Measurements from ENCODE around the gene EIF2B2. TPM values are rescaled to one million over a fixed set of nuclear protein-coding genes. Genes with fewer than 3 reads are reported as not detected.
A peak's percentile ranks its signal among the peaks of the same experiment; 100 is the strongest.

Gene EIF2B2
- total RNA-seq, 1 donor from 2014 or later, result 31.8 TPM

DNA sequence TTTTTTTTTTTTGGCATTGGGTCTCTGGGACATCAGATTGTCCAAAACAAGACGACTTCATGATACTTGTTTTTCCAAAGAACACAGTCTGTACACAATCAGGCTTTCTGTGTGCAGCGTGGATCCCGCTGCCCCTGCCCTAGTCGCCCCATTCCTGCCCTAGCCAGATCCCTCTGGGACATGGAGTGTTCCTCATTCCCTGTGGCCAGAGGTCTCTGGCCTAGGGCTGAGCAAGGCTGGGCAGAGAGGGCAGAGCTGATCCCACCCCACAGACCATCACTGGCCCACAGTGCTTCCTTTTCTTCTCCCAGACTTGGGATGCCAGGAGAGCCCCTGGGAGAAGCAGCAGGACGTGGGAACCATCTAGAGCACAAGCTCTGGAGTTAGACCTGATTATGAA is 20.9 kb upstream of the EIF2B2 start:
- Mint-ChIP-seq H3K27ac (ENCODE audit: unreplicated experiment) (peak overlapping the region; percentile 36), H3K36me3 (ENCODE audit: low read depth, unreplicated experiment) (peaks cover 2% of the 10 kb centered on the region), H3K27me3 (ENCODE audit: unreplicated experiment) (peaks cover 12% of the 10 kb centered on the region), H3K4me3 (ENCODE audit: unreplicated experiment) (no peak overlapping the region), H3K9me3 (ENCODE audit: unreplicated experiment) (no peaks in the 10 kb centered on the region), H3K4me1 (ENCODE audit: unreplicated experiment) (peaks cover 33% of the 10 kb centered on the region)
- TF ChIP-seq, protein P1, sequence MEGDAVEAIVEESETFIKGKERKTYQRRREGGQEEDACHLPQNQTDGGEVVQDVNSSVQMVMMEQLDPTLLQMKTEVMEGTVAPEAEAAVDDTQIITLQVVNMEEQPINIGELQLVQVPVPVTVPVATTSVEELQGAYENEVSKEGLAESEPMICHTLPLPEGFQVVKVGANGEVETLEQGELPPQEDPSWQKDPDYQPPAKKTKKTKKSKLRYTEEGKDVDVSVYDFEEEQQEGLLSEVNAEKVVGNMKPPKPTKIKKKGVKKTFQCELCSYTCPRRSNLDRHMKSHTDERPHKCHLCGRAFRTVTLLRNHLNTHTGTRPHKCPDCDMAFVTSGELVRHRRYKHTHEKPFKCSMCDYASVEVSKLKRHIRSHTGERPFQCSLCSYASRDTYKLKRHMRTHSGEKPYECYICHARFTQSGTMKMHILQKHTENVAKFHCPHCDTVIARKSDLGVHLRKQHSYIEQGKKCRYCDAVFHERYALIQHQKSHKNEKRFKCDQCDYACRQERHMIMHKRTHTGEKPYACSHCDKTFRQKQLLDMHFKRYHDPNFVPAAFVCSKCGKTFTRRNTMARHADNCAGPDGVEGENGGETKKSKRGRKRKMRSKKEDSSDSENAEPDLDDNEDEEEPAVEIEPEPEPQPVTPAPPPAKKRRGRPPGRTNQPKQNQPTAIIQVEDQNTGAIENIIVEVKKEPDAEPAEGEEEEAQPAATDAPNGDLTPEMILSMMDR (IDR thresholded peaks at IDR 0.05; ENCODE audit: unreplicated experiment), result no peak
- DNase-seq (ENCODE audit: low spot score), result no peak

DNA sequence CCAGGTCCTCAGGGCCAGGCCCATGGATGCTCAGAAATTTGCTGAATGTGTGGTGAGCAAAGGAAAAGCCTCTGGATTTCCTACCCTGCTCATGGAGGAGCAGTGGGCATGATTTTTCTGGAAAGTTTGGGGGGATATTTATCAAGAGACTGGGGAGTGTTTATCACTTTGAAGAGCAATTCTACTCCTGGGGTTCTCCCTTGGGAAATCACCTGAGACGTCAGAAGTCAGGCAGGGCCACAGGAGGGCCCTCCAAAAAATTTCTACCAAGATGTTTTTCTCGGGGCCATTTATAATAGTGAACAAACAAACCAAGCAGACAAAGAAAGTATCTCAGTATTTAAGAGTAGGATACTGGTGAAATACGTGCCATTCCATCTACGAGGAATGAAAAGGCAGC is 20.1 kb upstream of the EIF2B2 start:
- peaks cover 14% of the 10 kb centered on the region for H3K27me3 Mint-ChIP-seq (ENCODE audit: unreplicated experiment)
- no peaks in the 10 kb centered on the region for H3K9me3 Mint-ChIP-seq (ENCODE audit: unreplicated experiment)
- peak overlapping the region; percentile 67 for H3K27ac Mint-ChIP-seq (ENCODE audit: unreplicated experiment)
- peaks cover 36% of the 10 kb centered on the region for H3K4me1 Mint-ChIP-seq (ENCODE audit: unreplicated experiment)
- no peak for DNase-seq (ENCODE audit: low spot score)
- TF ChIP-seq, protein P1 (IDR thresholded peaks at IDR 0.05; ENCODE audit: unreplicated experiment), result no peak
- peaks cover 2% of the 10 kb centered on the region for H3K36me3 Mint-ChIP-seq (ENCODE audit: low read depth, unreplicated experiment)
- no peak overlapping the region for H3K4me3 Mint-ChIP-seq (ENCODE audit: unreplicated experiment)

DNA sequence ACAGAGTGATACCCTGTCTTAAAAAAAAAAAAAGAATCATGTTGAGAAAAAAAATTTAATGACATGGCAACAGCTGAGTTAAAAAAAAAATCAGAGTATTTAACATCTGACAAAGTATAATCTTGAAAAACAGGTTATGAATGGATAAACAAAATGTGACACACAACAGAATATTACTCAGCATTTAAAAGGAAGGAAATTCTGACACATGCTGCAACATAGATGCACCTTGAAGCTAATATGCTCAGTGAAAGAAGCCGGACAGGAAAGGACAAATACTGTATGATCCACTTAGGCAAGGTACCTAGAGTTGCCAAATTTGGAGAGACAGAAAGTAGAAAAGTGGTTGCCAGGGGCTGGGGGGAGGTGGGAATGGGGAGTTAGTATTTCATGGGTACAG is 19.4 kb upstream of the EIF2B2 start:
- TF ChIP-seq, protein P1 (IDR thresholded peaks at IDR 0.05; ENCODE audit: unreplicated experiment), result no peak
- DNase-seq (ENCODE audit: low spot score), result no peak
- no peaks in the 10 kb centered on the region for H3K9me3 Mint-ChIP-seq (ENCODE audit: unreplicated experiment)
- H3K36me3 Mint-ChIP-seq (ENCODE audit: low read depth, unreplicated experiment), result peaks cover 2% of the 10 kb centered on the region
- H3K27me3 Mint-ChIP-seq (ENCODE audit: unreplicated experiment), result peaks cover 15% of the 10 kb centered on the region
- no peak overlapping the region for H3K4me3 Mint-ChIP-seq (ENCODE audit: unreplicated experiment)
- H3K4me1 Mint-ChIP-seq (ENCODE audit: unreplicated experiment), result peaks cover 42% of the 10 kb centered on the region
- no peak overlapping the region for H3K27ac Mint-ChIP-seq (ENCODE audit: unreplicated experiment)

DNA sequence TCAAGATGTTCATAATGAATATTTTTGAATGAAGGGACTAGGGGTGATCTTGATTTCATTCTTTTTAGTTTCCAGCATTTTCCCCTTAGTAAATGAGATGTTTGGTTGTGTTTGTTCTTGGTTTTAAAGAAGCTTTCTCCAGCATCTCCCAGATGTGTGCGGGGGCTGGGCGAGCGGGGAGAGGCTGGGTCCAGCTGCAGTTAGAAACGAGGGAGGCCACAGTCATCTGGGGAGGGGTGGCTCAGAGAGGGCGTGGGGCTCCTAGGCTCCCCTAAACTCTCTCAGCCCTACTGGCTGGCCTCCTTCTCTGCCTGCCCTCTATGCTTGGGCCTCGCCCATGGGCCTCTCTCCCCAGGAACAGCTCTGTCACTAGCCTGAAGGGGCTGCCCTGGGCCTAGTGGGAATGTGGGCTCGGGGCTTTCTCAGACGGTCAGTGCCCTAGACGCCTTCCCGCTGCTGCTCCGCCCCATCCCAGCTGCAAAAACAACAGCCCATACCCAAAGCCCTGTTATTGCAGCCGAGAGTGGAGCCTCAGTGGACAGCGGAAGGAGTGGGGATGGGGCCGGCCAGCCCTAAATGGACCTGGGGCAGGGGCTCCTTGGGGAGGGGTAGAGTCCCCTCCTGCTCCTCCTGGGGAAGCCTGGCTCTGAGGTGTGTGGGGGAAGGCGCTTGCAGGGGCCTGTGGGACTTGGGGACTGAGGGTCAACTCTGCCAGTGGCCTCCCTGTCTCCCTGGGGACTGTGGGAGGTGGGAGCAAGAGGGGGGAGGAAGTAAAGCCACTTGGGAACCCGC is 18.3 kb upstream of the EIF2B2 start:
- Mint-ChIP-seq H3K36me3 (ENCODE audit: low read depth, unreplicated experiment) (no peaks in the 10 kb centered on the region), H3K4me1 (ENCODE audit: unreplicated experiment) (peaks cover 44% of the 10 kb centered on the region), H3K4me3 (ENCODE audit: unreplicated experiment) (peak overlapping the region; percentile 40), H3K27ac (ENCODE audit: unreplicated experiment) (no peak overlapping the region), H3K9me3 (ENCODE audit: unreplicated experiment) (no peaks in the 10 kb centered on the region), H3K27me3 (ENCODE audit: unreplicated experiment) (peaks cover 12% of the 10 kb centered on the region)
- DNase-seq (ENCODE audit: low spot score), result no peak
- TF ChIP-seq, protein P1 (IDR thresholded peaks at IDR 0.05; ENCODE audit: unreplicated experiment), result no peak

DNA sequence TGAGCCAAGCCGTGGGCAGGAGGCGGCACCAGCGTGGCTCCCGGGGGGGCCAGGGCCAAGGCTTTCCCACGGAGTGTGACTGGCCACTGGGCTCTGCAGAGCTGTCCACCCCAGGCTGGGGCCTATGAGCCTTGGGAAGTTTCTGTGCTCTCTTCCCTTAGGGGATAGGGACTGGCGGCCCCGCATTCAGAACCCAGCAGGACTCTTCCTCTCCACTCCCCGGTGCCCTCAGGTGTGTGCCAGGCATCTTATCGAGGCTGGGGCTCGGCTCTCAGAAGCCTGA is 17.8 kb upstream of the EIF2B2 start:
- no peaks in the 10 kb centered on the region for H3K36me3 Mint-ChIP-seq (ENCODE audit: low read depth, unreplicated experiment)
- no peak for DNase-seq (ENCODE audit: low spot score)
- H3K4me3 Mint-ChIP-seq (ENCODE audit: unreplicated experiment), result no peak overlapping the region
- H3K9me3 Mint-ChIP-seq (ENCODE audit: unreplicated experiment), result no peaks in the 10 kb centered on the region
- H3K27ac Mint-ChIP-seq (ENCODE audit: unreplicated experiment), result no peak overlapping the region
- TF ChIP-seq, protein P1 (IDR thresholded peaks at IDR 0.05; ENCODE audit: unreplicated experiment), result no peak
- peaks cover 40% of the 10 kb centered on the region for H3K4me1 Mint-ChIP-seq (ENCODE audit: unreplicated experiment)
- H3K27me3 Mint-ChIP-seq (ENCODE audit: unreplicated experiment), result peaks cover 12% of the 10 kb centered on the region

All from endothelial cell (in vitro differentiated cells).